Stimulated activated CD4-positive, alpha-beta T cell treated with anti-CD3 and anti-CD28 coated beads, Interleukin-1b, Interleukin-23, amount 100 ng/mL, for 1 hour (primary cell): ENCODE results near the gene MAPKAPK3.
"Not testable (repeated sequence)": the region's sequence is repeated elsewhere in the genome, so short reads cannot be mapped to it uniquely, and the experiment has no call there.

Experiments
- DNase-seq, 2 donors: peaks; one replicate each; pipeline ENCODE4 v3.0.0-alpha.2; 2020; ENCODE audit warnings: low read depth in 2 of 2

Gene MAPKAPK3

DNA sequence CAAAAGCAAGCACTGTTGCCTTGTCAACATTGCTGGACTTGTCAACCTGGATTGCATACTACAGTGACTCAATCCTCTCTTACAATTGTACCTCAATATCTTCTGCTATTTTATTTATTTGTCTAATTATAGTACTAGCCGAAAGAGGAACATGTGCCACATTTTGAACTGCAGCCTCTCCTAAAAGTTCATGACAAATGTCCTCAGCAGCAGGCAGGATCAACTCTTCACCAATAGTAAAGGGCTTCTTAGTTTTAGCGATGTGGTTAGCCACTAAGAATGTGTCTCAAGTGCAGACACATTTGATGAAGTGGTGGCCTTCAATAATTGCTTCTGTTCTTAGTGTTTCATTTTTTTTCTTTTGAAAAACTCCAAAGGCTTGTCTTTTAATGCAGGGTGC is 71.0 kb downstream of the MAPKAPK3 start:
- no peak for DNase-seq

DNA sequence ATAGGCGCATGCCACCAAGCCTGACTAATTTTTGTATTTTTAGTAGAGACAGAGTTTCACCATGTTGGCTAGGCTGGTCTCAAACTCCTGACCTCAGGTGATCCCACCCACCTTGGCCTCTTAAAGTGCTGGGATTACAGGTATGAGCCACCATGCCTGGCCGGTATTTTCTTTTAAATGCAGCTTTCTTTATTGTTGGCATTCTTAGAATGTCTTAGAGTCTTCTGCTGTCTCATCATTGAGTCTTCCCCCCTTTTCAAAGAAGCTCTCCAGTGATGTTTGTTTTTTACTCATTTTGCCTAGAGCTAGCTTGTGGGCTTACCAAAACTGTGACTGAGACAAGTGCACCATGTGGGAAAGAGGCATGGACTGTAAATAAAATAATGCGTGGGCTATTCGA is 71.7 kb downstream of the MAPKAPK3 start:
- not testable (repeated sequence) for DNase-seq

DNA sequence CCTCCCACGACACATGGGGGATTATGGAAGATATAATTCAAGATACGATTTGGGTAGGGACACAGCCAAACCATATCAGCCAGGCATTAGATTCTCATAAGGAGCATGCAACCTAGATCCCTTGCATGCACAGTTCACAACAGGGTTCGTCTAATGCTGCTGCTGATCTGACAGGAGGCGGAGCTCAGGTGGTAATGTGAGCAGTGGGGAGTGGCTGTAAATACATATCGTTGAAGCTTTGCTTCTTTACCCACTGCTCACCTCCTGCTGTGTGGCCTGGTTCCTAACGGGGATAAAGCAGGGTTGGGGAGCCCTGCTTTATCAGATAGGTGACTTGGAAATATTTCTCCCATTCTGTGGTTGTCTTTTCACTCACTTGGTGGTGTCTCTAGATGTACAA is 72.6 kb downstream of the MAPKAPK3 start:
- no peak for DNase-seq

DNA sequence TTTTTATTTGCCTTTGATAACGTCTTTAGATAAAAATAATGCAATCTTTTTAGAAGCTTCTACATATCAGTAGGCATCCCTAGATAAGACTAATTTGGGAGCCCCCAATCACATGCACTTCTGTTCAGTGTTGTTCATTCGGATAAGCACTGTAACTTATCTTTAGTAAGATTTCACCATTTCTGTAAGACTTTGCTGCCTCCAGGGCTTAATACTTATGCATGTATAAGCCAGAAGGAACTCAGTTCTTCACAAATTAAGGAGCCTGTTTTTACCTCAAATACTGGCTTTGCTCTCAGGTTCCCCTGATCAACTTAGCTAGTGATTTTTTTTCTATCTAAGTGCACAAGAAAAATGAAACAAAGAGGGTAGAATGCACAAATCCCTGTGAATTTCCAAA is 78.1 kb downstream of the MAPKAPK3 start:
- no peak for DNase-seq

DNA sequence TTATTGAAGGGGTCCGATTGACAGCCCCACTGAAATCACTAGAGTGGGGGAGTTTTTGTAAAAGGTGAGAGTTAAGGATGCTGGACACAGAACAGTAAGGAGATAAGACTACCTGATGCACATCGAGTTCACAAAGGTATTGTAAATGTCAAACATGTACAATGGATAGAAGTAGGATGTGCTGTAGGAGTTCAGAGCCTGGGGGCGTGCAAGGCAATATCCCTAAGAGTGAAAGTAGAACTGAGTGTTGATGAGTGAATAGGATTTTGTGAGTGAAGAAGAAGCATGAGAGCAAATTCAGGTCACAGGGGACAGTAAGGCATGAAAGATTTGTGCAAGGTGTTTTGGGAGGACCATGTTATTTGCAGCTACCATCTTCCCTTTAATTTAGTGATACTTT is 79.3 kb downstream of the MAPKAPK3 start:
- DNase-seq = no peak

GRCh38 chr3:50698269-50698668 is 81.3 kb downstream of the MAPKAPK3 start:
- no peak for DNase-seq
